HG03575 (cell line): Measurements from ENCODE around the gene CD37.
"Not testable (repeated sequence)": the region's sequence is repeated elsewhere in the genome, so short reads cannot be mapped to it uniquely, and the experiment has no call there.

ENCODE experiments used
- ATAC-seq: cut with Tn5 transposase; IDR thresholded peaks from one replicate; pipeline ENCODE4 v1.9.1; 2021; ENCODE audit not compliant: unreplicated experiment, insufficient number of reproducible peaks, low FRiP score; ENCODE audit errors: extremely low read depth

CD37 gene, protein sequence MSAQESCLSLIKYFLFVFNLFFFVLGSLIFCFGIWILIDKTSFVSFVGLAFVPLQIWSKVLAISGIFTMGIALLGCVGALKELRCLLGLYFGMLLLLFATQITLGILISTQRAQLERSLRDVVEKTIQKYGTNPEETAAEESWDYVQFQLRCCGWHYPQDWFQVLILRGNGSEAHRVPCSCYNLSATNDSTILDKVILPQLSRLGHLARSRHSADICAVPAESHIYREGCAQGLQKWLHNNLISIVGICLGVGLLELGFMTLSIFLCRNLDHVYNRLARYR

DNA sequence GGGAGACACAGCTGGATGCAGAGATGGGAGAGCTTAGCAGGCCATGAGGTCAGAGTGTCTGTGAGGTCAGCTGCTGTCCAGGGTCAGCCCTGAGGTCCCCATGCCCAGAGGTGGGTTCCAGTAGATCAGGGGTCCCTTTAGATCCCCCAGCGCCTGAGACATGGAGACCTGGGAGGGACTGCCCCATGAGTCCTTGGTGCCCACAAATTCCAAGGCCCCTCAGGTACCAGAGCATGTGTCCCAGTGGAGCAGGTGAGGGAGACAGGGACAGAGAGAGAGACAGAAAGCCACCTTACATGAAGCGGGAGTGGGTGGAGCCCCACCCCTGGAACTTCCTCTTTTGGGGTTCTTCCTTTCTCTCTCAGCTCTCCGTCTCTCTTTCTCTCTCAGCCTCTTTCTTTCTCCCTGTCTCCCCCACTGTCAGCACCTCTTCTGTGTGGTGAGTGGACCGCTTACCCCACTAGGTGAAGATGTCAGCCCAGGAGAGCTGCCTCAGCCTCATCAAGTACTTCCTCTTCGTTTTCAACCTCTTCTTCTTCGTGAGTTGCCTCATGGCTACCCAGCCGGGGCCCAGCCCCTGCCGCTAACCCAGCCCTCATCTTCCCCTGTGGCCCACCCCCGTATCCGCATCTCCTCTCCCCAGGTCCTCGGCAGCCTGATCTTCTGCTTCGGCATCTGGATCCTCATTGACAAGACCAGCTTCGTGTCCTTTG is at the start of gene CD37:
Gene CD37 (plus strand): TSS at position 336 of the 713 bp plus-strand sequence. CDS start 135 bp downstream, at position 471.
- no peak for ATAC-seq

DNA sequence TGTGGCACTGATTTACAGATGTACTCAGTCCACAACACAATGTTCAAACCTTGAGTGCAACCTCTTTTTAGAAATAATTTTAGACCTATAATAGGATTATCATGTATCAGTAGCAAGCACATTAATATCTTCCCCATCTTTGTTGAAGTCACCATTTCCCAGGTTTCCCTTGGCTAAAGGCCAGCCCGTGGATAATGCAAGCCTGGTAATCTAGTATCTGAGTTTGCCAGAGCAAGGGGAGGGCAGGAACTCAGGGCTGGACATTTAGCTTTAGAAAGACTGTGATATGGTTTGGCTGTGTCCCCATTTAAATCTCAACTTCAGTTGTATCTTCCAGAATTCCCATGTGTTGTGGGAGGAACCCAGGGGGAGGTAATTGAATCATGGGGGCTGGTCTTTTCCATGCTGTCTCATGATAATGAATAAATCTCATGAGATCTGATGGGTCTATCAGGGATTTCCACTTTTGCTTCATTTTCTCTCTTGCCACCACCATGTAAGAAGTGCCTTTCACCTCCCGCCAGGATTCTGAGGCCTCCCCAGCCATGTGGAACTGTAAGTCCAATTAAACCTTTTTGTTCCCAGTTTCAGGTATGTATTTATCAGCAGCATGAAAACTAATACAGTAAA is 48.0 kb upstream of the CD37 start:
- no peak for ATAC-seq

DNA sequence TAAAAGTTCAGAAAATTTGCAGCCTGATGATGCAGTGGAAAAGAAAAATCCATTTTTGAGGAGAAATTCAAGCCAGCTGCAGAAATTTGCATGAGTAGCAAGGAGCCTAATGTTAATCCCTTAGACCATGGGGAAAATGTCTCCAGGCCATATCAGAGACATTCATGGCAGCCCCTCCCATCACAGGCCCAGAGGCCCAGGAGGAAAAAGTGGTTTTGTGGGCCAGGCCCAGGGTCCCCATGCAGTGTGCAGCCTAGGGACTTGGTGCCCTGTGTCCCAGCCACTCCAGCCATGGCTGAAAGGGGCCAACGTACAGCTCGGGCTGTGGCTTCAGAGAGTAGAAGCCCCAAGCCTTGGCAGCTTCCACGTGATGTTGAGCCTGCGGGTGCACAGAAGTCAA is 47.0 kb upstream of the CD37 start:
- ATAC-seq, result not testable (repeated sequence)

DNA sequence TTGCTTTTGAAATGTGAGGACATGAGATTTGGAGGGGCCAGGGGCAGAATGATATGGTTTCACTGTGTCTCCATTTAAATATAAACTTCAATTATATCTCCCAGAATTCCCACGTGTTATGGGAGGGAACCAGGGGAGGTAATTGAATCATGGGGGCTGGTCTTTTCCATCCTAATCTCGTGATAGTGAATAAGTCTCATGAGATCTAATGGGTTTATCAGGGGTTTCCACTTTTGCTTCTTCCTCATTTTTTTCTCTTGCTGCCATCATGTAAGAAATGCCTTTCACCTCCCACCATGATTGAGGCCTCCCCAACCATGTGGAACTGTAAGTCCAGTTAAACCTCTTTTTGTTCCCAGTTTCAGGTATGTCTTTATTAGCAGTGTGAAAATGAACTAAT is 45.9 kb upstream of the CD37 start:
- ATAC-seq, result not testable (repeated sequence)

DNA sequence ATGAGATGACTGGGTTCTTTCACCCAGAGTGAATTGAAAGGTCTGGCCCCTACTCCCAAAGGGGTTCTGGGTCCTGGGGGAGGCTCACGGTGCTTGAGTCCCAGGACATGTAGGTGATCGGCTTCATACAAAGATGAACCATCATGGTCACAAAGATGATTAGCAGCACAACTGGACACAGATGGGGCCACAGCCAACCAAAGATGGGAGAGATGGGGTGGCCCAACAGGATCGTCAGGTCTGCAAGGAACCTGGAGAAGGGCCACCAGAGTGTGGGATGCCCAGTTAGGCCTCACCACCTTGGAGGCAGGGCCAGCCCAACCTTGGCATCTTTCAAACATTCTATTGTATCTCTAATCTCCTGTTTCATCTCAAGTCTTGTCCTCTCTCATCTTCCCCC is 44.7 kb upstream of the CD37 start:
- ATAC-seq, result no peak

DNA sequence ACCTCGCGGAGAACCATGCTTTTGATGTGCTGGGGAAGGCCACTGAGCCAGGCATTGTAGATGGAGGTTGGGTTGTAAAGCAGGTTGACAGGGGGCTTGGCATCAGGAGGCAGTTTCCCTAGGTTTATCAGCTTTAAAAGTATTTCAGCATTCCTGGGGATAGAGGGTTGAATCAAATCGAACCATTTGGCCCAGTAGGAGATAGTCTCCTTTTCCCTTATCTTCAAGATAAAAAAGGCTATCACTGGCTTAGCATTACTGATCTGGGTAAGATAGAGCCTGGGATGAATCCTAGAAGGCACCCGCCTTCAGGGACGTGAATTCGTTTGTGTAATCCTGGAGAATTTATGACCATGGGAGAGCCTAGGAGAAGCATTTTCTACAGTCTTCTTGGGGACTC is 40.8 kb upstream of the CD37 start:
- ATAC-seq, result no peak

DNA sequence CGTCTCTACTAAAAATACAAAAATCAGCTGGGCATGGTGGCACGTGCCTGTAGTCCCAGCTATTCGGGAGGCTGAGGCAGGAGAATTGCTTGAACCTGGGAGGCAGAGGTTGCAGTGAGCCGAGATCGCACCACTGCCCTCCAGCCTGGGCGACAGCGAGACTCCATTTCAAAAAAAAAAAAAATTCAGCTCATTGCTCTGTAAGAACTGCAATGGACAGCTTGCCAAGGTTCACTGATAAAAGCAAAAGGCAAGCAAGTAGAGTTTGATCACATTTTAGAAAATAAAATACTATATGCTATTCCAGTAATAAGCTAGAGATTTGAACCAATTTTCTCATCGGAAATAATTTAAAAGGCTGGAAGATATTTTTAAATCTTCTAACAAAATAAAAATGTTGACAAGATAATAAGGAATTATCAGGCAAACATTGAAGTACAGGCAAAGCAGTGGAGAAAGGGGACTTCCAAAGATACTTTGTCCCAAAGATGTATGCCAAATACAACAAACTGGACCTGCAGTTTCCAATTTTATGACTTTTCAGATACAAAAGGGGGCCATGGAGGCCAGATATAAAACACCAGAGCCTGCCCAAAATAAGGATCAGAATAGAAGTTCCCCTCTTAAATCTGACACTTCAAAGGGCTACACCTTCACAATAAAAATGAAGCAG is 39.9 kb upstream of the CD37 start:
- no peak for ATAC-seq

DNA sequence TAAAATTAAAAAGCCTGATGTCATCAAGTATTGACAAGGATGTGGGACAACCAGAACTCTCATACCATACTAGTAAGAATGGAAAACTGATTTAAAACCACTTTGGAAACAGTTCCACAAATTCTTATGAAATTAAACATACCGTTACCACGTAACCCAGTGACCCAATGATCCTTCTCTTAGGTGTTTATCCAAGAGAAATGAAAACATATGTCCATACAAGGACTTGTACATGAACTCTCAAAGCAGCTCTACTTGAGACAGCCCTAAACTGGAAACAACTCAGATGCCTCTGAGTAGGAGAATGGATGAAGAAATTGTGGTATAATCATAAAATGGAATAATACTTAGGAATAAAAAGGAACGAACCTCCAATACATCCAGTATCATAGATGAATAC is 37.8 kb upstream of the CD37 start:
- no peak for ATAC-seq

DNA sequence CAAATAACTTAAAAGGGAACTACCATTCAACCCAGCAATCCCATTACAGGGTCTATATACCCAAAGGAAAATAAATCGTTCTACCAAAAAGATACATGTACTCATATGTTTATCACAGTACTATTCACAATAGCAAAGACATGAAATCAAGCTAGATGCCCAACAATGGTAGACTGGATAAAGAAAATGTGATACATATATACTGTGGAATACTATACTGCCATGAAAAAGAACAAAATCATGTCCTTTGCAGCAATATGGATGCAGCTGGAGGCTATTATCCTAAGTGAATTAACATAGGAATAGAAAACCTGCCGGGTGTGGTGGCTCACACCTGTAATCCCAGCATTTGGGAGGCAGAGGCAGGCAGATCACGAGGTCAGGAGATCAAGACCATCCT is 36.6 kb upstream of the CD37 start:
- not testable (repeated sequence) for ATAC-seq

DNA sequence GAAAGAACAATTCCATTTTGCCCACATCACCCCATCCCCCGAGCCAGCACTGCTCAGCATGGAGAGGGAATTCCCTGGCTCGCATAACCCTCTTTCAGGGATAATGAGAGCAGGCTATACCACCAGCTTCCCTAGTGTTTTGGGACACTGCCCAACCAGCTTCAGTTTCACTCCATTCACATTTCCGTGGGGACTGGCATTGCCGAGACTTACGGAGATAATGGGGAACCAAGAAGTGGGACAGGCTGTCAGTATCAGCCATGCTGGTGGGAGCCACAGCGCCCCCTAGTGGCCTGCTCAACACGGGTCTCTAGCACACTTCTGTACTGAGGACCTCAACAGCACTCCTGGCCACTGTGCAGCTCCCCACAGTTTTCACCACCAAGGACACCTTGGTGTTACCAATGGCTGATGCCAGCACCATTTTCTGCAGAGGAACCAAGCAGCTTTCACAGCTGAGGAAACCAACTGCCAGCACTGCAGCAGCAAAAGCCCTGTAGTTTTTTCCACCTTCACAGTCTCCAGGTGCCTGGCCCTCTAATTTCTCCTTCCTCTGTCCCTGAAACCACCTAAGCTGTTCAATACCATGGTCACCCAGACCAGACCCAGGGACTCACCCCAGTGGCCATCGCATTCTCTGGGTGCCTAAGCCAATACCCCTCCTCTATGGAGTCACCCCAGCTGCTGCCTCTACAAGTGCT is 33.9 kb upstream of the CD37 start:
- ATAC-seq, result no peak

DNA sequence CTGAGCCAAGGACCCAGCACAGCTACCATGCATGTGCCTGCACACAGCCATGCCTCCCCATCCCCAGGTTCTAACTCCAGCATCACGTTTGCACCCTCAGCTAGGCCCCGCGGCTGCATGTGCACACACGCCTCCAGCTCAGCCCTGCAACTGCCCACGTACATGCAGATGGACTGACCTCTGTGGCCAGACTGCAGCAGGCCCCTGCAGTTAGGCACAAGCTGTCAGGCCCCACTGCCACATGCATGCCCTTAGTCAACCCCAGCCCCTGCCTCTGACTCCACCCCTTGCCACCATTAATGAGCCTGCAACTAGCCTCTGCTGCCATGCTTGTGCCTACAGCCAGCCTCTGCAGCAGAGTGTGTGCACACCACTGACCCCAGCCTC is 33.3 kb upstream of the CD37 start:
- no peak for ATAC-seq

DNA sequence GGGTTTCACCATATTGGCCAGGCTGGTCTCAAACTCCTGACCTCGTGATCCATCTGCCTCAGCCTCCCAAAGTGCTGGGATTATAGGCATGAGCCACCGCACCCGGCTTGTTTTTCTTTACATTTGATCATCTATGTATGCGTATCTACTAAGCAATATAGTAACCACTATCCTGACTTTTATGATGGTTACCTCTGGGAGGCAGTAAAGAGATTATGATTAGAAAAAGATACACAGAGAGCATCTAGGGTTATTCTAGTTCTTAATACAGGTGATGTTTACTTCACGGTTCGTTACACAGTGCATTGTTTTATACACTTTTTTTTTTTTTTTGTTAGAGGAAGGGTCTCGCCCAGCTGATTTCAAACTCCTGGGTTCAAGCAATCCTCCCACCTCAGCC is 28.5 kb upstream of the CD37 start:
- not testable (repeated sequence) for ATAC-seq

DNA sequence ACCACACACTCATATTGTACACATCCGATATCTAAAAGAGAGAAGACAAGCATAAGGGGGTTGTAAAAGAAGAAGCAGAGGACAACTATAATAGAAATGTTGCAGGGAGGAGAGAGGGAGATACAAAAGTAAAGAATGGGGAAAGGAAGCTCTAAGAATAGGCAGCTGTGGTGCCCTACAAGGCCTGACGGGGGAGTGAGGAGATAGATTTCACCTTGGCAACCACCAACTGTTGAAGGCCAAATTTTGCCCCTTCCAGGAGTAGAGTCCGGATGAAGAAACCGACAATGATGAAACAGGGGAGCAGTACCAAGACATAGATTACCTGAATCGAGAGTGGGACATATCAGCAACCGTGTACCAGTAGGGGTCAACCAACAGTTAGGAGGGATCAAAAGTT is 26.1 kb upstream of the CD37 start:
- no peak for ATAC-seq

DNA sequence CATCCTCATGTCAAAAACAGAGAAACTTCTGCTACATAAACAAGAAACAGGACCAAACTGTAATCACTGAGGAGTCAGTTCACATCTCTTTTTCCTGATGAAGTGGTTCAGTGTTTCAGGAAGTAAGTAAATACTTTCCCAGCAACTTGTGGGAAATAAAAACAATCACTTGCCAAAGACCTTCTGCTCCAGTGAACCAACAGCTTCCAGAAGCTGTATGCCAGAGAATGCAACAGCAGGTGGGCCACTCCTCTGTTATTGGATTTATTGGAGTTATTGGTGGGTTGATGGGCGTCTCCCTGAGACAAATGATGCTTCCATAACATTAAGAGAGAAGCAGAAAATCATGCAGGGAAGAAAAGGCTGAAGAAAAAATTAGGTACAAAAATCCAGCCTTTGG is 20.1 kb upstream of the CD37 start:
- ATAC-seq, result no peak

DNA sequence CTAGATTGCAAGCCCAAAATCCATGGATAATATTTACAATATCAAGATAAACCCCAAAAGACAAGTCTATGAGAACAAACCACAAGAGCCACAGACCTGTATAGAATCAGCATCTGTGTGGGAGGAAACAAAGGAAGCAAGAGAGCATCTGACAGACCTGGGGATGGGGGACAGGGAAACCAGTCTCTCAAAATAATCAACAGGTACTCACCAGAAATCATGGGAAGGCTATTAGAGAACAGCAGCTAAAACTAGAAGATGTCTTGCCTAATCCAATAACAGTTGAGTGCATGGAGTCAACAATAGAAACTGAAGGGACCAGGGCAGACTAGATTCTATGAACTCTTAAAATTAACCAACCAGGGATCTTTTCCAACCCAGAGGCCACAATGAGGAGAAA is 18.9 kb upstream of the CD37 start:
- no peak for ATAC-seq

DNA sequence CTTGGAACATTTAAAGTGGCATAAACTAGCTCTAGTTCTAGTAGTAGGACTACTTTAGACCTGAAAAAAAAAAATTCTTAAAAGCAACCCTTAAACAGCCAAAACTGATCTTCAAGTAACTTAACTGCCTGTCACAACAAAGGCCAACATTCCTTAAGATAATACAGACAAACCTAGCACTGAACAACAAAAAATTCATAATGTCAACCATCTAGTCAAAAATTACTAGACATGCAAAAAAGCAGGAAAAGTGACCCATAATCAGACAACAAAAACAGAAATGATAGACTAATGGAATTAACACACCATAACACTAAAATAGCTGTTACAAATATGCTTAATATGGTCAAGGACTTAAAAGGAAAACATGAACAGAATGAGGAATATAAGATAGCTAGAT is 16.9 kb upstream of the CD37 start:
- no peak for ATAC-seq

DNA sequence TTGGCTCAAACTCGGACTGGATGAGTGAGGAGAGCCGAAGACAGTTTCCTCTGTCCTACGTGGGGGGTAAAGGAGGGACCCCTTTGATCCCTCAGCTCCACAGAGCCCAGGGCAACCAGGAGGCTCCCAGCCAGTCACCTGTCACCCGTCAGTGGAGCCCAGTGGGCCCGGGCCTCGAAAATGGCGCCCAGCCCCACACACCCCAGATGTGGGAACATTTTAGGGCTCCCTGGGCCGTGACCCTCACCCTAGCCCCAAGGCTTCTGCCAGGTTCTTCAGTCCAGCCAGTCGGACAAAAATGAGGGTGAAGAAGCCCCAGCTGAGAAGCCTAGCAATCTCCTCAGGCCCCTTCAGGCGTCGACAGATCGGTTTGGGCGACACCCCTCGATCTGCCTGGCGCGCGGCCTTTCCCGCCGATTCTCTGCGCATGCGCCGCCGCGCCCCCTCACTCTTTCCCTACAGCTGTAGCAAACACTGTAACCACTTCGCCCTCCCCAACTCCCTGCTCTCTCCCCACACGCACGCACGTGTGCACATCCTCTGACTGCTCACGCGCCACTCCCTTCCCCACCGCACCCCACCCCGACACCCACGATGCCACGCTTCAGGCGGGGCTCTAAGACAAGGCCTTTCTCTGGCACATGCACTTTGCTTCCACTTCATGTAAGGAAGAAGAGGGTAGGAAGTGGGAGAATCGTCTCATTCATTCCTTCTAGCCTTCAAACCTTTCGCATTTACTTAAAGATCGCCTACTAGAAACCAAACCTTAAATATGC is 10.2 kb upstream of the CD37 start, which contains the start of gene SLC6A16:
Gene SLC6A16 (minus strand): TSS at position 391 of the 776 bp plus-strand sequence. CDS start 13,844 bp downstream, outside the sequence.
- ATAC-seq, result no peak

DNA sequence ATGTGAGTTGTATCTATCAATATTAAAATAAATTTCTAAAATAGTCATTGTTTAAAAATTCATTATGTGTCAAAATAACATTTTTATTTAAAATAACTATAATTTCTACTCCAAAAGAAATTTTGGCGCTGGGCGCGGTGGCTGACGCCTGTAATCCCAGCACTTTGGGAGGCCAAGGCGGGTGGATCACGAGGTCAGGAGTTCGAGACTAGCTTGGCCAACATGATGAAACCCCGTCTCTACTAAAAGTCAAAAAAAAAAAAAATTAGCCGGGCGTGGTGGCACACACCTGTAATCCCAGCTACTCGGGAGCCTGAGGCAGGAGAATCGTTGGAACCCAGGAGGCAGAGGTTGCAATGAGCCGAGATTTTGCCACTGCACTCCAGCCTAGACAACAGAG is 9.4 kb upstream of the CD37 start:
- not testable (repeated sequence) for ATAC-seq
